ENCODE data around the gene OR1F1. TPM values are rescaled to one million over a fixed set of nuclear protein-coding genes. Genes with fewer than 3 reads are reported as not detected.
"Not testable (repeated sequence)": the region's sequence is repeated elsewhere in the genome, so short reads cannot be mapped to it uniquely, and the experiment has no call there.

The OR1F1 gene
- polyA plus RNA-seq, 4 donors = not detected

DNA sequence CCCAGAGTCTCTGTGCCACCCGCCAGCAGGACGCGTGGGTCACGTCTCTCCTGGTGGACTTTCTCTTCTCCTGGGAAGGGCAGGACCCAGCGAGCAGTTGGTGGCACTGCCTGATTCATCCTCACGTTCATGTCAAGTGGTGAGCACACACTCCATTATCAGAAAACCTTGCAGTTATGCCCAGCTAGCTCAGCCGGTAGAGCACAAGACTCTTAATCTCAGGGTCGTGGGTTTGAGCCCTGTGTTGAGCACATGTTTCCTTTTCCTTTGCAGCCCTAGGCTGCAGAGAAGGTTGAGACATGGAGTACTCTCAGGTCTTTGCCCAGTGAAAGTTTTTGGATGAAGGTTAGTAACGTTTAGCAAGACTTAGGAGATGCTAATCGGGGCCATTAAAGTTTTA, 8.0 kb downstream of the OR1F1 start:
- DNase-seq (ENCODE audit: low read depth in 4 of 4, low spot score in 3 of 4) = no peak

DNA sequence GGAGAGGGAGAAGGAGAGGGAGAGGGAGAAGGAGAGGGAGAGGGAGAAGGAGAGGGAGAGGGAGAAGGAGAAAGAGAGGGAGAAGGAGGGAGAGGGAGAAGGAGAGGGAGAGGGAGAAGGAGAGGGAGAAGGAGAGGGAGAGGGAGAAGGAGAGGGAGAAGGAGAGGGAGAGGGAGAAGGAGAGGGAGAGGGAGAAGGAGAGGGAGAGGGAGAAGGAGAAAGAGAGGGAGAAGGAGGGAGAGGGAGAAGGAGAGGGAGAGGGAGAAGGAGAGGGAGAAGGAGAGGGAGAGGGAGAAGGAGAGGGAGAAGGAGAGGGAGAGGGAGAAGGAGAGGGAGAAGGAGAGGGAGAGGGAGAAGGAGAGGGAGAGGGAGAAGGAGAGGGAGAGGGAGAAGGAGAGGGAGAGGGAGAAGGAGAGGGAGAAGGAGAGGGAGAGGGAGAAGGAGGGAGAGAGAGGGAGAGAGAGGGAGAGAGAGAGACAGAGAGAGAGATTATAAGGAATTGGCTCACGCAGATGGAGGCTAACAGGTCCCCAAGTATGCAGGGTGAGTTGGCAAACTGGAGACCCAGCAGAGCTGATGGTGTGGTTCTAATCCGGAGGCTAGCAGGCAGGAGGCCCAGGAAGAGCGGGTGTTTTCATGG, 9.8 kb downstream of the OR1F1 start:
- DNase-seq (ENCODE audit: low read depth in 4 of 4, low spot score in 3 of 4) = not testable (repeated sequence)

DNA sequence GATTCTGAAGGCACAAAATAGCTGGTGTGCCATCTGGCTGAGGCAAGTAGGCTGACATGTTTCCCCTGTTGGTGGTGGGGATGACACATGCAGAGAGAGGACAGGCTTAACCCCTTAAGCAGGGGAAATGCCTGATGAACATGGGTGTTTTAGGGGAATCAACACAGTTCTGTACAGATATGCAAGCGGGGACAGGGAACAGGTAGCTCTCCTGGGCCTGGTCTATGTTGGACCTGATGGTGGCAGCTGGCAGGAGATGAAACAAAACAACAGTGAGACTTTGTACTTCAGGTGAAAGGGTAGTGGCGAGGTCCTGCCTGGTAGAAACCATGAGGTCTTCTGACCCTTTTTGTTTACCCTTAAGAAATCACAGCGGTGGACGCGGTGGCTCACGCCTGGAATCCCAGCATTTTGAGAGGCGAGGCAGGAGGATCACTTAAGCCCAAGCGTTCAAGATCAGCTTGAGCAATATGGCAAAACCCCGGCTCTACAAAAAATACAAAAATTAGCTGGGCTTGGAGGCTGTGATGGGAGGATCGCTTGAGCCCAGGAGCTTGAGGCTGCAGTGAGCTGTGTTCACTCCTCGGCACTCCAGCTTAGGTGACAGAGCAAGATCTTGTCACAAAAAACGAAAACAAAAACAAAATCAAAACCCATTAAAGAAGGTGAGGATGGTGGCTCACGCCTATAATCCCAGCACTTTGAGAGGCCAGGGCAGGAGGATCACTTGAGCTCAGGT, 10.5 kb downstream of the OR1F1 start:
- DNase-seq (ENCODE audit: low read depth in 4 of 4, low spot score in 3 of 4) = no peak

DNA sequence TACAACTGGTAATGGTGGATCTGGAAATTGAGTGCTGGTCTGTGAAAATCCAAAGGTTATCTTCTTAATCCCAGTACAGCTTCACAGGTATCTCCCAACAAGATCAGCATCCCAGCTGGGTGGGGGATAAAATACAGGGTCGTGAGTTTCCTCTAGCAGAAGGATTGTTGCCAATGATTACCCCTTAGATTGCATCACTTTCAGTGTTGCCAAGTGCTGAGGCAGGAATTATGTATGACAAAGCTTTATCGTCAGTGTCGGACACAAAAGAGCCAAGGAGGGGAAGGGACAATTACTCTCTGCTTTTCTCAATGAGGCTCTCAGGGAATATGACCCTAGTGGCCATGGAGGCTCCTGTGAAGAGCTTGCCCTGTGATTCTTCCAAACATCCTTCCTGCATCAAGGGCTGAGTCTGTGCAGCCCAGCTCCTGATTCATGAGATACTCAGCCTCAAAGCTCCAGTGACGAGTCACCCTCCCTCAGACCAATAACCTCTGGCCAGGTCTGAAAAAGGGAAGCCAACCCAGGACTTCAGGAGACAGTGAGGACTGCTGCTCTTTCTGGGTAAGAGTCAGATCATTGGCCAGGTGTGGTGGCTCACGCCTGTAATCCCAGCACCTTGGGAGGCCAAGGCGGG, 15.0 kb downstream of the OR1F1 start:
- DNase-seq (ENCODE audit: low read depth in 4 of 4, low spot score in 3 of 4) = no peak

DNA sequence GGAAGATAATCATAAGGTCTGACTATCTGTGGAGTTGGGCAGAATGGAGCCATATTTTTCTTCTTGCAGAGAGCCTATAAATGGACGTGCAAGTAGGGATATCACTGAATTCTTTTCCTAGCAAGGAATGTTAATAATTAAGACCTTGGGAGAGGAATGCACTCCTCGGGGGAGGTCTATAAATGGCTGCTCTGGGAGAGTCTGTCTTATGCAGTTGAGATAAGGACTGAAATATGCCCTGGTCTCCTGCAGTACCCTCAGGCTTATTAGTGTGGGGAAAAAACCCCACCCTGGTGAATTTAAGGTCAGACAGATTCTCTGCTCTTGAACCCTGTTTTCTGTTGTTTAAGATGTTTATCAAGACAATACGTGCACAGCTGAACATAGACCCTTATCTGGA, 17.9 kb downstream of the OR1F1 start:
- DNase-seq (ENCODE audit: low read depth in 4 of 4, low spot score in 3 of 4) = not testable (repeated sequence)

DNA sequence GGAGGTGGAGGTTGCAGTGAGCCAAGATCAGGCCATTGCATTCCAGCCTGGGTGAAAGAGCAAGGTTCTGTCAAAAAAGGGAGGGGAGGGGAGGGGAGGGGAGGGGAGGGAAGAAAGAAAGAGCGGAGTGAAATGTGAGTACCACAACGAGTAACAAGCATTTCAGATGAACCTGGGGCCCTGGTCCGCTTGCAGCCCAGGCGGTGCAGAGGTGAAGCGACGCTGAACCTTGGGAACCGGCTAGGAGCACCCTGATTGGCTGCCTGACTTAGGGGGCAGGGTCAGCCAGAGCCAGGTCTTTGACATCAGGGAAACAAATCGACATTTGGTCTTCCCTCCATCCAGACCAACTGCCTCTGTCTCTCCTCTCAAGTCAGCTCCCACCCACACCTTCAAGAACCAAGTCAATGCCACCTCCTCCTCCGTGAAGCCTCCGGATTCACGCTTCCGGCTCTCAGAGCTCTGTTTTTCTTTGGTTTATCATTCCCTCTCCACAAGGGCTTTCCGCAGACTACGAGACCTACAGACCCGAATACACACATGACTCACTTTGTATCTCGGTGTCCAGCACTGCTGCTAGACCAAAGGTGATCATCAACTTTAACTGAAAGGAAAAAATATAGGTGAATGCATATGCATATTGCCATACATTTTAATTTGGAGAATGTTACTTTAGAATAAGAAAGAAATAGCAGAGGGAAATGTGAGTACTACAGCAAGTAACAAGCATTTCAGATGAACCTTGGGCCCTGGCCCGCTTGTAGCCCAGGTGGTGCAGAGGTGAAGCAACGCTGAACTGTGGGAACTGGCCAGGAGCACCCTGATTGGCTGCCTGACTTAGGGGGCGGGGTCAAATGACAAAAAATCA, 19.3 kb downstream of the OR1F1 start:
- DNase-seq (ENCODE audit: low read depth in 4 of 4, low spot score in 3 of 4) = no peak

DNA sequence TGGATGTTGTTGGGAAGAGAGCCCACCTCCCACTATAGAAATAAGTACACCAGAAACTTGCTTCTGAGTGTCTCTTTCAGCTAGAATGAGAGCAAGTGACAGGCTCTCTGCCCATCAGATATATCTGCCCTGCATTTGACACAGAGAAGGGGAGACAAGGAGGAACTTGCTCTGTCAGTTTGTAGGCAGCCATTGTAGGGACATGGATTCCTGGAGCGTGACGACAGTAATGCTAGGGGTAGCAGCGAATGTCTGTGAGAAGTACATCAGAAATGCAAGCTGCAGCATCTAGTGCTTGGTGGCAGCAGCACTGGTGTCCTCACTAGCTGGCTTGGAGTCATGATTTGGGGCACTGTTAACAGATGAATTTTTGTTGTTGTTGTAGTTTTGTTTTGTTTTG, 24.0 kb downstream of the OR1F1 start:
- no peak for DNase-seq (ENCODE audit: low read depth in 4 of 4, low spot score in 3 of 4)

DNA sequence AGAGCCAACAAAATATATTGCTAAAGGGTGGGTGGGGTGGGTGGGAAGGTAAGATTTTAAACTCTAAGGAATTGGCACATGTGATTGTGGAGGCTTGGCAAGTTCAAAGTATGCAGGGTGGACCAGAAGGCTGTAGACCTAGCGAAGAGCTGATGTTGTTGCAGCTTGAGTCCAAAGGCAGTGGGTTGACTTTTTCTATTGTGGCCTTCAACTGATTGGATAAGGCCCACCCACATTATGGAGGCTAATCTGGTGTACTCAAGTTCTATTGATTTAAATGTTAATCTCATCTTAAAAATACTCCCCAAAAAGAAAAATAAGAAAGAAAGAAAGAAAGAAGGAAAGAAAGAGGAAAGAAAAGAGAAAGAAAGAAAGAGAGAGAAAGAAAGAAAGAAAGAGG, 24.6 kb downstream of the OR1F1 start:
- DNase-seq (ENCODE audit: low read depth in 4 of 4, low spot score in 3 of 4) = no peak

DNA sequence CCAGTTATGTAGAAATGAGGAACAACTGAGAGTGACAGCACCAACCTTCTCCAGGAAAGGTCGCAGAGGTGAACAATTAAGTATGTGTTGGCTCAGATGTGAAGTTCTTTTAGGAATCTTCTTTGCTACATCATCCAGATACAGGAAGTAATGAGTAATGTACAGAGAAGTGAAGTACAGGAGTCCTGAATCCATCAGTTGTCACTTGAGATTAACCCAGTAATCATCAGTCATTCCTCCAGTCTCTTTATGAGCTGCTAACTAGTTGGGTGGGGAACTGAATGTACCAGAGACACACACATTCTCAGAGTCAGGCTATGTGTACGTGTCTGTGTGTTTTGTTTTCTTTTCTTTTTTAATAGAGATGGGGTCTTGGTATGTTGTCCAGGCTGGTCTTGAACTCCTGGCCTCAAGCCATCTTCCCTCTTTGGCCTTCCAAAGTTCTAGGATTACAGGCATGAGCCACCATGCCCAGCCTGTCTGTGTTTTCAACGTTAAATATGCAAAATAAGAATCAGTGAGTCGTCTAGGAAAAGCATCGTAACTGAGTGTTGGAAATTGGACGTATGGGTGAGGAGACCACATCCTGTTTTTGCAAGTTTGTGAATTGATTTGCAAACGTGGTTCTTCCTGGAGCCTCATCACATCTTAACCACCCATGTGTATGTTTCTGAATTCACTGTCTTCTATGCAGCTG, 27.0 kb downstream of the OR1F1 start:
- DNase-seq (ENCODE audit: low read depth in 4 of 4, low spot score in 3 of 4) = no peak

DNA sequence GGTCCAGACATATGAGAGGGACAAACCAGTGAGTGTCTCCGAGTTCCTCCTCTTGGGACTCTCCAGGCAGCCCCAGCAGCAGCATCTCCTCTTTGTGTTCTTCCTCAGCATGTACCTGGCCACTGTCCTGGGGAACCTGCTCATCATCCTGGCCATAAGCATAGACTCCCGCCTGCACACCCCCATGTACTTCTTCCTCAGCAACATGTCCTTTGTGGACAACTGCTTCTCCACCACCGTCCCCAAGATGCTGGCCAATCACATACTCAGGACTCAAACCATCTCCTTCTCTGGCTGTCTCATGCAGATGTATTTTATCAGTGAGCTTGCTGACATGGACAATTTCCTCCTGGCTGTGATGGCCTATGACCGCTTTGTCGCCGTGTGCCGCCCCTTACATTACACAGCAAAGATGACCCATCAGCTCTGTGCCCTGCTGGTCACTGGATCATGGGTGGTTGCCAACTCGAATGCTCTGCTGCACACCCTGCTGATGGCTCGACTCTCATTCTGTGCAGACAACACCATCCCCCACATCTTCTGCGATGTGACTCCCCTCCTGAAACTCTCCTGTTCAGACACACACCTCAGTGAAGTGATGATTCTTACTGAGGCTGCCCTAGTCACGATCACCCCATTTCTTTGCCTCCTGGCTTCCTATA, 27.7 kb downstream of the OR1F1 start:
- DNase-seq (ENCODE audit: low read depth in 4 of 4, low spot score in 3 of 4) = no peak

DNA sequence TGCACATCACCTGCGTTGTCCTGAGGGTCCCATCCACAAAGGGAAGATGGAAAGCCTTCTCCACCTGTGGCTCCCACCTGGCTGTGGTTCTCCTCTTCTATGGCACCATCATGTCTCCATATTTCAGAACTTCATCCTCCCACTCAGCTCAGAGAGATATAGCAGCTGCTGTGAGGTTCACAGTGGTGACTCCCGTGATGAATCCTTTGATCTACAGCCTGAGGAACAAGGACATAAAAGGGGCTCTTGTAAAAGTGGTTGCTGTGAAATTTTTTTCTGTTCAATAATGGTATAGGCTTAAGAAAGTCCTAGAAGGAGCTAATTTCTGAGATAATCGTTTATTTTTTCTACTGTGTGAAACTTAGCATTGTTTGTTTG, 28.2 kb downstream of the OR1F1 start:
- no peak for DNase-seq (ENCODE audit: low read depth in 4 of 4, low spot score in 3 of 4)

DNA sequence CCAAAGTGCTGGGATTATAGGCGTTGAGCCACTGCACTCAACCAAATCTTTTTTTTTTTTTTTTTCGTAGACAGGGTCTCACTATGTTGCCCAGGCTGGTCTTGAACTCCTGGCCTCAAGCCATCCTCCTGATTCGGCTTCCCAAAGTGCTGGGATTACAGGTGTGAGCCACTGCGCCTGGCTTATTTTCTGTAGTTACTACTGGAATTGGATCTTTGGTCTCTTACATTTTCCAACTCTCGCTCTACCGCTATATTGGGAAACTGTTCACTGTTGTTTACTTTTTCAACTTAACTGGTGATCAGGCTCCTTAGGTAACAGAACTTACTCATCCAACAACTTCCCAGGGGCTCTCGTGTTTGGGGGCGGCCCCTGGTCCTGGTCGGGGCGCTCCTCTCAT, 32.8 kb downstream of the OR1F1 start:
- no peak for DNase-seq (ENCODE audit: low read depth in 4 of 4, low spot score in 3 of 4)

DNA sequence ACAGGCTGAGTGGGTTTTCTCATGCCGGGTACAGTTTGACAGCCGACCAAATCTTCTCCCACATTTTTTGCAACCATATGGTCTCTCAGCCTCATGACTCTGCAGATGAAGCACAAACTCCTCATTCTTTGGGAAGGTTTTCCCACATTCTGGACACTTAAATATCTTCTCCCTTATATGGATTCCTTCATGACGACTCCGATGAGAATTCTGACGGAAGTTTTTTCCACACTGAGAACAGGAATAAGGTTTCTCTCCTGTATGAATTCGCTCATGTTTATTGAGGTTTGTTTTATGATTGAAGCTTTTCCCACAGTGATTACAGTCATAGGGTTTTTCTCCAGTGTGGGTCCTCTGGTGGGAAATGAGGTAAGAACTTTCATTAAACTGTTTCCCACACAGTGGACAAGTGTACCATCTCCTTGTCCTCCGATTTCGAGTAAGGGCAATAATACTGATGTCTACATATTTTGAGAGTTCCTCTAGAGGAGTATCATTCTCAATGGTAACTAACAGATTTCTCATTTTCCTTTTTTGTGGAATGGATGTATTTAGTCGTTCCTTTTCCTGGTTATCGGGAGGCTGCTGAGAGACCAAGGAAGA, 36.0 kb downstream of the OR1F1 start:
- no peak for DNase-seq (ENCODE audit: low read depth in 4 of 4, low spot score in 3 of 4)

DNA sequence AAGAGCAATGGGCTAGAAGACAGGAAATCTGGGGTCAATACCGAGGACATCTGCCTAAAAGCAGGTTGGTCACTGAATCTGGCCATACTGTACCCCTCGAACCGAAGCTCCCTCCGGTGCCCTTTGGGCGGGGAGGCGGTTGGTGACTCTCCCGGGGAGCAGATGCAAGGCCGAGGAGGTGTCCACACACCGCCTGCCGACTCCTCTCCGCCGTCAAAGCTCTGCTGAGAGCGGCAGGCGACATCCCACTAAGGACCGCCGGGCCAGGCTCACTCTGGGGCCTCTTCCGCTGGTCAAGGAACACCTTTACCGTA, 46.5 kb downstream of the OR1F1 start:
- DNase-seq (ENCODE audit: low read depth in 4 of 4, low spot score in 3 of 4) = no peak

DNA sequence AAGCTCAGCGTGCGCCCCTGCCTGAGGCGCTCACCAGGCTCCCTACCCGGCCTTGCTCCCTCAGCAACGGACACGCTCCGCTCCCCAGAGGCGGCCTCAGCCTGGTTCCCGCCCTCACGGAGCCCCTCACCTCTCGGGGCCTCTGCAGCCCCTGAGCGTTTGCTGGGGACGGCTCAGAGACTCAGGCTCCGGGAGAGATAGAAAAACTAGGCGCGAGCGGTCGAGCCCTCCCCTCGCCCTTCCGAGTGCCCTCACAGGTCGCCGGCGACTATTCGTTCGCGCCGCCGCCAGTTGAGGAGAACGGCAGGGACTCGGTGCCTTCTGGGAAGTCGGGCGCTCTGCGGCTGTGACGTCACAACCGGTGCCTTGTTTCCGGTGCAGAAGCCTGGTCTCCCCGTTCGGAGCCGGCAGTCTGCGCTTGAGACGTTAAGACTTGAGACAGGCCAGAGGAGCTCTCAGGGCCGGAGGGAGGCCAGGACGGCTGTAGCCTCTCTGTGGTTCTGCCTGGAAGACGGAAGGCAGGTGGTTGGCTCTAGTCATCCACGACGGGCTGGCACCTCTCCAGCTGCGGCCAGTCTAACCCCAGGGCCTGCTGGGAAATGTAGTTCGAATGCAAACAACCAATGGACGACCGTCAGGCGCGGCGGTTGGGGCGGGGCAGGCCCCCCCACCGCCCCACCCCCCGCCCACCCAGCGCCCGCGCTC, 47.0 kb downstream of the OR1F1 start, which contains the start of gene ZNF200:
TSS of gene ZNF200 (minus strand) at position 302 of the 705 bp plus-strand sequence. CDS start 1,403 bp downstream, outside the sequence.
- peak; percentile 89 to 97 (median 92) for DNase-seq (ENCODE audit: low read depth in 4 of 4, low spot score in 3 of 4)

DNA sequence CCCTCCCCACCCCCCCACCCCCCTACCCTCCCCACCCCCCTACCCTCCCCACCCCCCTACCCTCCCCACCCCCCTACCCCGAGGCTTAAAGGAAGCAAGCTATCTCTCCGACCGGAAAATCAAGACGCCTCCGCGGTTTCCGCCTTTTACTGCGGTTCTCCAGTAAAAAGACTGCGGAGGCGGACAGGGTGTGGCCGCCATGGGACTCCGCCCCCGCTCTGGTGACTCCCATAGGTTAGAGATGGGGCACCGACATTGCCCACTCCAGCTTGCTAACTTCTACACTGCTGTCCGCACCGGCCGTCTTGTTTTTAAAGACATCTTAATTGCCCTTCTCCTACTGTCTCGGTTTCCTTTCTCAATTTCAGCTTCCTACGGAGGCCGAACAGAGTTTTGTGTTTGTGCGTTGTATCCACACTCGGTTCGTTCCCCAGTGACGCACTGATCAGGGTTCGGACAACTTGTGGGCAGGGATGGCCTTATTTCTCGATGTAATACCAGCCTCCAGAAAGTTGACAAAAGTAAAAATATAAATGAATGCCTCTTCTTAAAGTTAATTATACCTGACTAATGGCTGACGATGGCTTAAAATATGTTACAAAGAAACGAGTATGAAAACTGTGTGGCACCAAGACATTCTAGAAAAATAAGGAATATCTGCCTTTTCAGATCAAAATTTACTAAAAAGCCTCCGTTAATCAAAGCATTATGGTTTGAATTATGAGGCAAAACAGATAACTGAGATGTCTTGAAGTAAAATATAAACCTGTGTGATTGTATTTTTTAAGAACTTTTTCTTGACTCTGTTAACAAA, 48.1 kb downstream of the OR1F1 start:
- no peak for DNase-seq (ENCODE audit: low read depth in 4 of 4, low spot score in 3 of 4)

DNA sequence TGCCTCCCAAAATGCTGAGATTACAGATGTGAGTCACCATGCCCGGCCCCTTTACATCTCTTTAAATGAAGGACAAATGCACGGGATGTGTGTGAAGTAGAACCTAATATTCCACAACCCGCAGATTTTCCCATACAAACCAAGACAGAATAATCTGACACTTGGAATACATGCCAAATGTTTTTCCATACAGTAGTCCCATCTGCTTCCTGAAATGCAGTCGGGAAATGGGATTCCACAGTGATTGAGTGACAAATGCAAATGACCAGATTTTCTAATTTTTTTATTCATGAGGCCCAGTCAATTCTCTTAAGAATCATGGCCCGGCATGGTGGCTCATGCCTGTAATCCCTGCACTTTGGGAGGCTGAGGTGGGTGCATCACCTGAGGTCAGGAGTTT, 53.8 kb downstream of the OR1F1 start:
- no peak for DNase-seq (ENCODE audit: low read depth in 4 of 4, low spot score in 3 of 4)

DNA sequence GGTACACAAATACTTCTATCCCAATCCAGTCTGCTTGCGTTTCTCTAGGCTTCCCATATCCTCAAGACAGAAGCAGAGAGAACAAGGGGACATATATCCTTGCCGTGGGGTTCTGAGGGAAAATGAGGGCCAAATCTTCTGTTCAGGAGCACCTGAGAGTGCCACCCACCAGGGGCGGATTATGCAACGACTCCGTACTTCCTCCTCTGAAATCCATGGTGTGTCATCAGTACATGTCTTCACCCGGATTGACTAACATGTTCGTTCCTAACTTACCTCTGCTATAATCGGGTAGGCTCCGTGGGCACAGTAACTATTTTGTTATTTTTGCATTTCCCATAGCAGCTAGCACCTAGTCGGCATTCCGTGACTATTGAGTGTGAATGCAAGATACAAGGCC, 54.7 kb downstream of the OR1F1 start:
- no peak for DNase-seq (ENCODE audit: low read depth in 4 of 4, low spot score in 3 of 4)
